ENCODE data around the gene PATJ. TPM values are rescaled to one million over a fixed set of nuclear protein-coding genes. Genes with fewer than 3 reads are reported as not detected.

The PATJ gene
- total and polyA plus RNA-seq, 3 donors from 2014 or later, result 12.9 to 44.5 (median 21.6) TPM

DNA sequence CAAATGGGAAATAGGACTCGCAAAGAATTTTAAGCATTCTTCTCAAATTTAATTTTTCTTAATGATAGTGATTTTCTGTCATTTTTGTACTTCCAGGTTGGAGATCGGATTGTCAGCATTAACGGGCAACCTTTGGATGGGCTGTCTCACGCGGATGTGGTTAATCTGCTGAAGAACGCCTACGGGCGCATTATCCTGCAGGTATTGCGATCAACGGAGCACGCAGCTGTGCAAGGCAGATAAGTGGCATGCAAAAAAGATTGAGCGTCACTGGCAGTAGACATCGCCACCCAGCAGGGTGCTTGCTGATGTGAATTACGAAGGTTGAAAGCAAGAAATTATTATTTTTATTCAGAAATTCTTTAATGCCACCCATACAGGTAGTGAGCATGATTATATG, 386.5 kb downstream of the PATJ start:
- intact Hi-C loops (cut with DNase I; ENCODE audit: low total_unique reads), result no loop called here
- no peaks in the 10 kb centered on the region for H3K9me3 ChIP-seq
- H3K4me3 ChIP-seq, result no peak overlapping the region
- H3K4me1 ChIP-seq, result no peaks in the 10 kb centered on the region
- DNase-seq, result no peak
- 89 to 90% methylated on average over 14 of the region's 14 CpGs for WGBS, 2 donors
- H3K27ac ChIP-seq, result no peak overlapping the region
- TF ChIP-seq POLR2A (IDR thresholded peaks at IDR 0.05) (no peak), CTCF (IDR thresholded peaks at IDR 0.05) (no peak)
- H3K27me3 ChIP-seq, result no peaks in the 10 kb centered on the region
- no peaks in the 10 kb centered on the region for H3K36me3 ChIP-seq (ENCODE audit: low read depth, missing control alignments)

DNA sequence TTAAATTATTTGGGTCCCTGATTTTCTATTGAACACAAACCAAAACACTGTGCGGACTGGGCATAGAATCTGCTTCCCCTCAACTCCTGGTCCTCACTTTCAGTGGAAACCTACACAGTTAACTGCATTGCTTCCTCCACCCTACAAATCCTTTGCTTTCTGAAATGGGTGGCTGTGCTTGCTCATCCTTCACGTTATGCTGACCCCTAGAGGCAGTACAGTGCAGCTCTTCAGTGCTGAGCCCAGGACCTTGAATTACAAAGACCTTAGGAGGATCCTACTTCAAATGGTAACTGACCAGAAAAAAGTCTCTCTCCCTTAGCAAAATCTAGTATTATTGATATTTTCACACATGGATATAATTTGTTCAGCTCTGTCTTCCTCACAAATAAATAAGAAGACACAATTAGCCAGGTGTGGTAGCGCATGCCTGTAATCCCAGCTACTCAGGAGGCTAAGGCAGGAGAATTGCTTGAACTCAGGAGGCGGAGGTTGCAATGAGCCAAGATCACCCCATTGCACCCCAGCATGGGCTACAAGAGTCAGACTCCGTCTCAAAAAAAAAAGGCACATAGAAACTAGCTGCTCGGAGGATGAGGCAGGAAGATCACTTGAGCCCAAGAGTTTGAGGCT, 388.9 kb downstream of the PATJ start:
- peak; percentile 66 for DNase-seq
- intact Hi-C loops (cut with DNase I; ENCODE audit: low total_unique reads), result no loop called here
- Histone ChIP-seq H3K27me3 (no peaks in the 10 kb centered on the region), H3K4me3 (no peak overlapping the region), H3K27ac (no peak overlapping the region), H3K36me3 (ENCODE audit: low read depth, missing control alignments) (no peaks in the 10 kb centered on the region), H3K4me1 (no peaks in the 10 kb centered on the region), H3K9me3 (no peaks in the 10 kb centered on the region)
- WGBS, 2 donors, result 74 to 76% methylated on average over 6 of the region's 6 CpGs
- TF ChIP-seq POLR2A (IDR thresholded peaks at IDR 0.05), result no peak
- TF ChIP-seq CTCF (IDR thresholded peaks at IDR 0.05), result peak in 2 of 3 experiments; percentile 68 to 72

DNA sequence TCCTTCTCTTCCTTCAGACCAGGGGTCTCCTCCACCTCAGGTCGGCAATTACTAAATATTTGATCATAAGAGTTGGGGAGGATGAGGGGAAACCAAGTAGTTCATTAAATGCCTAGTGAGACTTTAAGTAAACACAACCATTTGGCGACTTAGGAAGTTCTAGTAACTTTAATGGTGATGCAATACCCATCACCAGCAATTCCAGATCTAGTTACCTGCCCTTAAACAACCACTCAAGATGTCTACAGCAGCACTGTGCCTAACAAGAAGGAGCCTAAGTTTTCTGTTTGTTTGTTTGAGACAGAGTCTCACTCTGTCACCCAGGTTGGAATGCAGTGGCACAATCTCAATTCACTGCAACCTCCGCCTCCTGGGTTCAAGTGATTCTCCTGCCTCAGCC, 395.7 kb downstream of the PATJ start:
- TF ChIP-seq CTCF (IDR thresholded peaks at IDR 0.05), result no peak
- no peak for TF ChIP-seq POLR2A (IDR thresholded peaks at IDR 0.05)
- H3K9me3 ChIP-seq, result no peaks in the 10 kb centered on the region
- H3K27ac ChIP-seq, result no peak overlapping the region
- WGBS, 2 donors, result 58 to 64% methylated on average over 3 of the region's 3 CpGs
- intact Hi-C loops (cut with DNase I; ENCODE audit: low total_unique reads), result no loop called here
- no peaks in the 10 kb centered on the region for H3K4me1 ChIP-seq
- DNase-seq, result no peak
- H3K4me3 ChIP-seq, result no peak overlapping the region
- H3K27me3 ChIP-seq, result no peaks in the 10 kb centered on the region
- no peaks in the 10 kb centered on the region for H3K36me3 ChIP-seq (ENCODE audit: low read depth, missing control alignments)

DNA sequence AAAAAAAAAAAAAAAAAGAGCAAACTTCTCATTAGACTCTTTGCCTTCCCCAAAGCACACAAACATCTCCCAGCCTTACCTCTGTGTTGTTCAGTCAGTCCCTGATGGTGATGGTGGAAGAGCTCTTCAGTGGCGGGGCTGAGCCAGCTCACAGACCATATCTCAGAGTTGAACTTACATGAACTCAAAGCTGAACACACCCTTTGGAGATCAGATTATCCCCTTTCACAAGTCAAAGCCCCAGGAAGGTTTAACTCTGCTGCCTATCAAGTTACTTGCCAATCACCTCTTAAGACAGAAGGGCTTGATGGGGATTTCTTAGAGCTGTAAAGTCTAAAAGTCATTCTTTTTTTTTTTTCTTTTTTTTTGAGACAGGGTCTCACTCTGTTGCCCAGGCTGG, 397.1 kb downstream of the PATJ start:
- DNase-seq, result no peak
- intact Hi-C loops (cut with DNase I; ENCODE audit: low total_unique reads), result no loop called here
- TF ChIP-seq POLR2A (IDR thresholded peaks at IDR 0.05) (no peak), CTCF (IDR thresholded peaks at IDR 0.05) (no peak)

GRCh38 chr1:62140666-62141065, 398.4 kb downstream of the PATJ start:
- 67 to 86% methylated on average over 4 of the region's 4 CpGs for WGBS, 2 donors
- DNase-seq, result no peak
- Histone ChIP-seq H3K27ac (no peak overlapping the region), H3K27me3 (no peaks in the 10 kb centered on the region), H3K9me3 (no peaks in the 10 kb centered on the region), H3K4me3 (no peak overlapping the region), H3K36me3 (ENCODE audit: low read depth, missing control alignments) (no peaks in the 10 kb centered on the region), H3K4me1 (no peaks in the 10 kb centered on the region)
- no peak for TF ChIP-seq CTCF (IDR thresholded peaks at IDR 0.05)
- no peak for TF ChIP-seq POLR2A (IDR thresholded peaks at IDR 0.05)
- intact Hi-C loops (cut with DNase I; ENCODE audit: low total_unique reads), result no loop called here

More for the DNA sequence above, 397.1 kb downstream of the PATJ start:
- Histone ChIP-seq H3K4me1 (no peaks in the 10 kb centered on the region), H3K9me3 (no peaks in the 10 kb centered on the region), H3K27ac (no peak overlapping the region), H3K36me3 (ENCODE audit: low read depth, missing control alignments) (no peaks in the 10 kb centered on the region), H3K27me3 (no peaks in the 10 kb centered on the region), H3K4me3 (no peak overlapping the region)
- WGBS, 2 donors, result 92 to 100% methylated on average over 1 of the region's 1 CpG

All from testis (tissue), 3 donors.